Retinal pigment epithelial cell (primary cell): ENCODE measurements around the gene WFDC1.

ENCODE experiments used
- DNase-seq: peaks from one replicate; pipeline ENCODE4 v3.0.0-alpha.2; 2010; ENCODE audit warnings: low read depth
- H3K4me3 ChIP-seq: 2 replicates; pipeline ENCODE4 v1.5.1; 2011; ENCODE audit warnings: mild to moderate bottlenecking, low read length, control low read depth, moderate library complexity
- CTCF ChIP-seq: conservative IDR thresholded peaks from 2 replicates; pipeline ENCODE4 v1.5.1; 2011; ENCODE audit warnings: low read depth, low read length, control low read depth, inconsistent platforms

The WFDC1 gene

GRCh38 chr16:84371553-84371865 is 76.8 kb downstream of the WFDC1 start:
- DNase-seq: no peak
- no peak overlapping the region for H3K4me3 ChIP-seq
- TF ChIP-seq CTCF: no peak

- no peak overlapping the region for H3K4me3 ChIP-seq
- TF ChIP-seq CTCF: no peak
- no peak for DNase-seq
Measured at GRCh38 chr16:84373907-84374489, 79.3 kb downstream of the WFDC1 start.

GRCh38 chr16:84378099-84378498 is 83.4 kb downstream of the WFDC1 start:
- no peak for TF ChIP-seq CTCF
- DNase-seq: no peak

GRCh38 chr16:84378567-84378966 is 83.9 kb downstream of the WFDC1 start:
- no peak for DNase-seq
- TF ChIP-seq CTCF: no peak
- H3K4me3 ChIP-seq: no peak overlapping the region

More at GRCh38 chr16:84378099-84378498, 83.4 kb downstream of the WFDC1 start:
- no peak overlapping the region for H3K4me3 ChIP-seq

- no peak for DNase-seq
- H3K4me3 ChIP-seq: no peak overlapping the region
- TF ChIP-seq CTCF: no peak
Measured at GRCh38 chr16:84379008-84379708, 84.5 kb downstream of the WFDC1 start.
